Colonic mucosa (tissue), 4 donors: ENCODE results near the gene MCRIP2. TPM values are rescaled to one million over a fixed set of nuclear protein-coding genes. Genes with fewer than 3 reads are reported as not detected.

Experiments used
- DNase-seq: peaks from one replicate; pipeline ENCODE4 v3.0.0-alpha.2; 2020
- H3K27ac ChIP-seq: fragments of 200-600 bp; one replicate; pipeline ENCODE4 v1.8.0; 2021
- H3K27me3 ChIP-seq: fragments of 200-600 bp; one replicate; pipeline ENCODE4 v1.8.0; 2021
- H3K36me3 ChIP-seq: fragments of 200-600 bp; one replicate; pipeline ENCODE4 v1.8.0; 2021
- H3K4me1 ChIP-seq: fragments of 200-600 bp; one replicate; pipeline ENCODE4 v1.8.0; 2021; ENCODE audit warnings: mild to moderate bottlenecking
- H3K4me3 ChIP-seq: fragments of 200-600 bp; one replicate; pipeline ENCODE4 v1.8.0; 2021
- H3K9ac ChIP-seq, 2 donors: one replicate each; pipeline ENCODE4 v1.7.0; 2013; ENCODE audit warnings: control low read depth in 2 of 2, low read depth in 2 of 2, low read length in 2 of 2
- H3K9me3 ChIP-seq: fragments of 200-600 bp; one replicate; pipeline ENCODE4 v1.8.0; 2021
- intact Hi-C: fragments of 100-400 bp; cut with DNase I; formaldehyde crosslinking; loops from one replicate; pipeline ENCODE4 v1.14.1; 2022
- total RNA-seq, 2 donors: library from RNA; stranded (reverse); fragmentation: NEBNext Ultra II Directional in 1 of 2; extraction: Animal tissue kit (Norgen Biotek cat#: 25700) in 1 of 2; gene quantifications; one replicate each; pipeline ENCODE4 v1.2.1, GENCODE V29; 2021
- TF ChIP-seq, protein P1 (sequence below): fragments of 200-600 bp; IDR thresholded peaks from one replicate; pipeline ENCODE4 v1.8.0; 2022; ENCODE audit warnings: antibody characterized with exemption, mild to moderate bottlenecking
- donor health status: healthy.
- donor health status: DM: no; HTN: no; CAD: no.
- donor health status: DM: no; HTN: no; CAD: no.

MCRIP2 gene
- total RNA-seq, 2 donors from 2014 or later = 132 to 158 TPM

DNA sequence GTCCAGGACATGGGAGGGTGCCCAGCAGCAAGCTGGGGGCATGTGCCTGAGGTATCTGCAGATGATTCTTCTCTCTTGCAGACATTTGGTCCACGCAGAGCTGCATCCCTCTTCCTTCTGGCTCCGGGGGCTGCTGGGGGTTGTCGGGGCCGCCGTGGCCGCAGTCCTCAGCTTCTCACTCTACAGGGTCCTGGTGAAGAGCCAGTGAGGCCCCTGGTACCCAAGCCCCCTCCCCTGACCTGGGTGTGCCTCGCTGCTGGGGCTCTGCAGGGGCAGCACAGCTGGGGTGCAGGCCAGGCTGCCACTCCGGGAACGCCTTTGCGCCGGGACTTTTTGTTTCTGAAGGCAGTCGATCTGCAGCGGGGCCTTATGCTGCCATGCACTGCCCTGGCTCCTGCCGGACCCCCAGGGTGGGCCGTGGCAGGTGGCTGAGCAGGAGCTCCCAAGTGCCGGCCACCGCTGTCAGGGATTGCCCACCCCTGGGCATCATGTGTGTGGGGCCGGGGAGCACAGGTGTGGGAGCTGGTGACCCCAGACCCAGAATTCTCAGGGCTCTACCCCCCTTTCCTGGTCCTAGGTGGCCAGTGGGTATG, 31.9 kb downstream of the MCRIP2 start:
- no peak for DNase-seq

DNA sequence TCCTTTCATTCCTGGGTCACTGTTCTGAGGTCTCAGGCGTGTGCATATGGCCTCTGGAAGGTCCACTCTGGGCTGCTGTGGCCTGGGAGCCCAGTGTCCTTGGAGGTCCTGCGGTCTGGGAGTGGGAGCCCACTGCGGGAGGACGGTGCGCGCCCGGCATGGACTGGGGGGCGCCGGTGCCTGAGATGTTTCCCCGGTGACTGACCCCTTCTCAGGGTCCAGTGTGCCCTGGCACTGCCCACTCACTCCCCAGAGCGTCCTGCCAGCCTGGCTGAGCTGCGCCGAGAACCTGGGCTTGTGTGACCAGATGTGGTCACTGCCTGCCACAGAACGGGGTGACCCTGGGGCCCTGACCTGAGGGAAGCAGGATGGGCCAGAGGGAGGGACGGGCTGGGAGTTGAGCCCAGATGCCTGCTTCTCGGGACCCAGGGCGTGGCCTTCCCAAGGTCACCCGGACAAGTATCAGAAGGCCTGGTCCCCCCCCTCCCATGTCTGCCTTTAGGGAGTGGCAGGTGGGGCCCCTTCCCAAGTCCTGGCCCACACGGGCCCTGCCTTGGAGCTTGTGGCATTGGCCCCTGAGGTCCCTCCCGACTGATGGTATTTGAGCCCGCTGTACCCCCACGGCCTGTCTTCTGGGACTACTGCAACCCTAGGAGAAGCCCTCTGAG, 32.7 kb downstream of the MCRIP2 start:
- Histone ChIP-seq H3K27me3 (no peaks in the 10 kb centered on the region), H3K9me3 (no peaks in the 10 kb centered on the region), H3K9ac (no peak overlapping the region), H3K27ac (no peak overlapping the region), H3K36me3 (peaks cover 23% of the 10 kb centered on the region), H3K4me1 (peaks cover 17% of the 10 kb centered on the region), H3K4me3 (no peak overlapping the region)
- no peak for DNase-seq
- TF ChIP-seq, protein P1, sequence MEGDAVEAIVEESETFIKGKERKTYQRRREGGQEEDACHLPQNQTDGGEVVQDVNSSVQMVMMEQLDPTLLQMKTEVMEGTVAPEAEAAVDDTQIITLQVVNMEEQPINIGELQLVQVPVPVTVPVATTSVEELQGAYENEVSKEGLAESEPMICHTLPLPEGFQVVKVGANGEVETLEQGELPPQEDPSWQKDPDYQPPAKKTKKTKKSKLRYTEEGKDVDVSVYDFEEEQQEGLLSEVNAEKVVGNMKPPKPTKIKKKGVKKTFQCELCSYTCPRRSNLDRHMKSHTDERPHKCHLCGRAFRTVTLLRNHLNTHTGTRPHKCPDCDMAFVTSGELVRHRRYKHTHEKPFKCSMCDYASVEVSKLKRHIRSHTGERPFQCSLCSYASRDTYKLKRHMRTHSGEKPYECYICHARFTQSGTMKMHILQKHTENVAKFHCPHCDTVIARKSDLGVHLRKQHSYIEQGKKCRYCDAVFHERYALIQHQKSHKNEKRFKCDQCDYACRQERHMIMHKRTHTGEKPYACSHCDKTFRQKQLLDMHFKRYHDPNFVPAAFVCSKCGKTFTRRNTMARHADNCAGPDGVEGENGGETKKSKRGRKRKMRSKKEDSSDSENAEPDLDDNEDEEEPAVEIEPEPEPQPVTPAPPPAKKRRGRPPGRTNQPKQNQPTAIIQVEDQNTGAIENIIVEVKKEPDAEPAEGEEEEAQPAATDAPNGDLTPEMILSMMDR = no peak
- intact Hi-C loops = no loop called here

More for the DNA sequence above, 31.9 kb downstream of the MCRIP2 start:
- Histone ChIP-seq H3K36me3 (peaks cover 23% of the 10 kb centered on the region), H3K27ac (no peak overlapping the region), H3K9me3 (no peaks in the 10 kb centered on the region), H3K27me3 (no peaks in the 10 kb centered on the region), H3K4me3 (no peak overlapping the region), H3K4me1 (peaks cover 19% of the 10 kb centered on the region), H3K9ac (no peak overlapping the region)
- TF ChIP-seq, protein P1 = no peak
- intact Hi-C loops = no loop called here

DNA sequence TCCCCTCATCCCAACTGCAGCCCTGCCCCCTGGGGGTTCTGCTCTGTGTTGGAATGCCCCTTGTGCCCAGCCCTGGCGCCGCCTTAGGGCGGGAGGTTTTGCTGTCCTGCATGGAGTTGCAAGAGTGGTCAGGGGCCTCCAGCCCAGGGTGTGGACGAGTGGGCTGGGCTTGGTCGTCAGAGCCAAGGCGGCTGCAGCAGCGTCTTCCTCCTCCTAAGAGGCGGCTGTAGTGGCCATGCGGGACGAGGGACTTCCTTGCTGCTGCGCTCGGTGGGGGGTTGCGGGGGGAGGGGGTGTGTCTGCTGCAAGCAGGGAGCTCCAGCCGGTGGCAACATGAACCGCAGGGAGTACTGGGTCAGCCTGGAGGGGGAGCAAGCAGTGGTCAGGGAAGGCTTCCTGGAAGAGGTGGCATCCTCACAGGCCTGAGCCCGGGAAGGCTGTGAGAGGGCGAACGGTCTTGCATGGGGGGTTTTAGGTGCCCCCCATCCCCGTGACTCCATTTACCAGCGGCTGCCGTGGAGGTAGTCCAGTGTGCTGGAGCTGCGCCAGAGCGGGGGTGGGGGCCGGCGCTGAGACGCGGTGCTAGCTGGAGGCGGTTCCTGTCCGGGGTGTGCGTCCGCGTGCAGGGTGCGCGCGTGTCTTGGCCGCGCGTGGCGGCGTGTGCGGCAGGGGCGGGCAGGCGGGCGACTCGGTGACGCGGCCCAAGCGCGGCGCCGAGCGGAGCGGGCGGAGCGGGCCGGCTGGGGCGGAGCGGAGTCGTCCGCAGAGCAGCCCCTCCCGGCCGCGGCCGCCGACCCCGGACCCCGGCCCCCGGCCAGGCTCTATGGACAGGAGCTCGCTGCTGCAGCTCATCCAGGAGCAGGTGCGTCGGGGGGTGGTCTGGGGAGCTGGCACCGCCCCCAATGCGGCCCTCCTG, 33.6 kb downstream of the MCRIP2 start, which contains the start of gene RHBDL1:
TSS of gene RHBDL1 (plus strand) at position 704 of the 916 bp plus-strand sequence. CDS start at position 824, 120 bp downstream.
- peaks cover 17% of the 10 kb centered on the region for H3K4me1 ChIP-seq

DNA sequence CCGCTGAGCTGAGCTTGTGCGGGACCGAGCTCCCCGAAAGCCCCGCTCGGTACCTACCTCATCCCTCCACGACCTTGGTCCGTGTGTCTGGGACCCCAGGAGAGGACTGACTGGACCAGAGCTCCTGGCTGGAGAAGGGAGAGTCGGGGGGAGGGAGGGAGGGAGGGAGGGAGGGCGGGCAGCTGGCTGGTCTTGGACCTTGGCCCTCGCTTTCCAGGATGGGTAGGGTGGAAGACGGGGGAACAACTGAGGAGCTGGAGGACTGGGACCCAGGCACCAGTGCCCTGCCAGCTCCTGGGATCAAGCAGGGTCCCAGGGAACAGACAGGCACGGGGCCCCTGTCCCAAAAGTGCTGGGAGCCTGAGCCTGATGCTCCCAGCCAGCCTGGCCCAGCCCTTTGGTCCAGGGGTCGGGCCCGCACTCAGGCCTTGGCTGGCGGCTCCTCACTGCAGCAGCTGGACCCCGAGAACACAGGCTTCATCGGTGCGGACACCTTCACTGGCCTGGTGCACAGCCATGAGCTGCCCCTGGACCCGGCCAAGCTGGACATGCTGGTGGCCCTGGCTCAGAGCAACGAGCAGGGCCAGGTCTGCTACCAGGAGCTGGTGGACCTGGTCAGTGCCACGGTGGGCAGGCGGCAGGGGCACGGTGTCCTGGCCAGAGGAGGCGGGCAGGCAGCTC, 34.4 kb downstream of the MCRIP2 start:
- no peaks in the 10 kb centered on the region for H3K9me3 ChIP-seq
- H3K36me3 ChIP-seq = peaks cover 15% of the 10 kb centered on the region
- TF ChIP-seq, protein P1 = no peak
- intact Hi-C loops = no loop called here
- H3K4me1 ChIP-seq = peaks cover 19% of the 10 kb centered on the region
- DNase-seq = no peak
- peak overlapping the region in 1 of 2 donors; percentile 22 for H3K9ac ChIP-seq
- H3K27me3 ChIP-seq = no peaks in the 10 kb centered on the region
- H3K4me3 ChIP-seq = peak overlapping the region; percentile 25
- no peak overlapping the region for H3K27ac ChIP-seq

More for the DNA sequence above, 33.6 kb downstream of the MCRIP2 start, which contains the start of gene RHBDL1:
- peaks cover 18% of the 10 kb centered on the region for H3K36me3 ChIP-seq
- DNase-seq = no peak
- H3K27ac ChIP-seq = no peak within 1 kb of the TSS
- peak within 1 kb of the TSS; percentile 25 for H3K4me3 ChIP-seq
- no peaks in the 10 kb centered on the region for H3K27me3 ChIP-seq
- H3K9me3 ChIP-seq = no peaks in the 10 kb centered on the region
- H3K9ac ChIP-seq = peak within 1 kb of the TSS; percentile 38 to 55
- TF ChIP-seq, protein P1 = no peak
- intact Hi-C loops = no loop called here

DNA sequence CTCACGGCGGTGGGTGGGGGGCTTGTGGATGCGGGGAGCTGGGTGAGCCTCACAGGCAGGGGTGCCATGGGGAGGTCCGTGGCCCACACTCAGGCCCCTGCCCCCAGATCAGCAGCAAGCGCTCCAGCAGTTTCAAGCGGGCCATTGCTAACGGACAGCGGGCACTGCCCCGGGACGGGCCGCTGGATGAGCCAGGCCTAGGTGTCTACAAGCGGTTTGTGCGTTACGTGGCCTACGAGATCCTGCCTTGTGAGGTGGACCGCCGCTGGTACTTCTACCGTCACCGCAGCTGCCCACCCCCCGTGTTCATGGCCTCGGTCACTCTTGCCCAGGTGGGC, 34.9 kb downstream of the MCRIP2 start:
- Histone ChIP-seq H3K27me3 (no peaks in the 10 kb centered on the region), H3K9ac (peak overlapping the region in 1 of 2 donors; percentile 22), H3K27ac (no peak overlapping the region), H3K4me1 (peaks cover 24% of the 10 kb centered on the region), H3K4me3 (no peak overlapping the region), H3K36me3 (peaks cover 15% of the 10 kb centered on the region), H3K9me3 (no peaks in the 10 kb centered on the region)
- TF ChIP-seq, protein P1 = no peak
- no peak for DNase-seq
- intact Hi-C loops = no loop called here
